ENCODE results near the gene PRR14L.

PRR14L gene

GRCh38 chr22:31661851-31662667 is 87.9 kb downstream of the PRR14L start, which contains the start of gene PISD:
TSS of gene PISD (minus strand) at chr22:31662215. CDS start at chr22:31662208, 7 bp downstream.
- H3K4me3 ChIP-seq (ENCODE audit: low read depth, low read length): peak within 1 kb of the TSS; percentile 80
- peak; percentile 97 for DNase-seq (ENCODE audit: low read depth)
- TF ChIP-seq CTCF (IDR thresholded peaks at IDR 0.05; ENCODE audit: insufficient read depth, low read depth, low read length, missing control alignments): no peak

GRCh38 chr22:31660860-31661341 is 89.0 kb downstream of the PRR14L start:
- DNase-seq (ENCODE audit: low read depth): peak; percentile 79
- H3K4me3 ChIP-seq (ENCODE audit: low read depth, low read length): peak overlapping the region; percentile 80

DNA sequence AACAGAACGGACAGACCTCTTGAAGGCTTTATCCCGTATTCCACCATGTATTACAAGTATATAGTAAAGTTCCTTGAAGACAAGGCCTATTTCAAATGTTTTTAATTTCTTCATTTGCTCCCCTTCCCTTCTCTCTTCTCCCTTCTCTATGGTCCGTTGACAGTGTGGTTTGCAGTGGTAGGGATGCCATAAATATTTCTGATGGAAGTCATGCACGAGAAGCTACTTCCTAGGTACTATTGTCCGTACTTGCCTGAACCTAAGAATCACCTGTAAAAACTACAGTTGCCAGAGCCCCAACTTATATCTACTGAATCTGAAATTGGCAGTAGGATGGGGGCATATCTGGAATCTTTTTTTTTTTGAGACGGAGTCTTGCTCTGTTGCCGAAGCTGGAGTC is 90.7 kb downstream of the PRR14L start:
- no peak overlapping the region for H3K4me3 ChIP-seq (ENCODE audit: low read depth, low read length)
- no peak for TF ChIP-seq CTCF (IDR thresholded peaks at IDR 0.05; ENCODE audit: insufficient read depth, low read depth, low read length, missing control alignments)
- no peak for DNase-seq (ENCODE audit: low read depth)

- TF ChIP-seq CTCF (IDR thresholded peaks at IDR 0.05; ENCODE audit: insufficient read depth, low read depth, low read length, missing control alignments): no peak
- no peak for DNase-seq (ENCODE audit: low read depth)
- H3K4me3 ChIP-seq (ENCODE audit: low read depth, low read length): no peak overlapping the region
These were observed 95.5 kb downstream of the PRR14L start for GRCh38 chr22:31654408-31654807.

DNA sequence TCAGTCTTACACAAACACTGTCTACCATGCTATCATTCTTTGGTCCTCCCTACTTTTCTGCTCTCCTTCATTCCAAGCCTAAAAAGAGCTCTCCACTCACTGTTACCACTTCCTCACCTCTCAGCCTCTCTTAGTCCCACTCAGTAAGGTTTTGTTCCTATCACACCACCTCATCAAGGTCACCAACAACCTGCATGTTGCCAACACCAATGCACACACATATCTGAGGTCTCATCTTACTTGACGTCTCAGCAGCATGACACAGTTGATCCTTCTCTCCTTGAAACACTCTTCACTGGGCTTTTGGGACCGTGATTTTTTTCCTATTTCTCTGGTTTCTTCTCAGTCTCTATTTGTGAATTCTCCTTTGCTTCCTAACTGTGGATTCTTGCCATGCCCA is 96.0 kb downstream of the PRR14L start:
- H3K4me3 ChIP-seq (ENCODE audit: low read depth, low read length): no peak overlapping the region
- no peak for DNase-seq (ENCODE audit: low read depth)
- TF ChIP-seq CTCF (IDR thresholded peaks at IDR 0.05; ENCODE audit: insufficient read depth, low read depth, low read length, missing control alignments): no peak

GRCh38 chr22:31652911-31653684 is 96.8 kb downstream of the PRR14L start:
- peak; percentile 58 for DNase-seq (ENCODE audit: low read depth)
- no peak overlapping the region; the same call in 1 of the 2 replicates for H3K4me3 ChIP-seq (ENCODE audit: low read depth, low read length)
- no peak for TF ChIP-seq CTCF (IDR thresholded peaks at IDR 0.05; ENCODE audit: insufficient read depth, low read depth, low read length, missing control alignments)

GRCh38 chr22:31652088-31652487 is 97.8 kb downstream of the PRR14L start:
- DNase-seq (ENCODE audit: low read depth): peak; percentile 44
- TF ChIP-seq CTCF (IDR thresholded peaks at IDR 0.05; ENCODE audit: insufficient read depth, low read depth, low read length, missing control alignments): no peak
- peak overlapping the region; percentile 37 for H3K4me3 ChIP-seq (ENCODE audit: low read depth, low read length)
